Calu3 (cell line): ENCODE results near the gene FARP1. TPM values are rescaled to one million over a fixed set of nuclear protein-coding genes. Genes with fewer than 3 reads are reported as not detected.

Source experiments
- BruUV-seq: library from RNA; stranded (reverse); fragments of 400-500 nt; replicated peaks from 2 replicates; lab custom pipeline; 2021; lab: Mats Ljungman, UMichigan
- CTCF ChIA-PET: fragments of 300-600 bp; sonication (Branson Sonifier 250); formaldehyde crosslinking; loops from one replicate; lab custom pipeline; 2022; ENCODE audit warnings: antibody characterized with exemption; lab: Charles Lee
- DNase-seq: peaks from one replicate; pipeline ENCODE4 v3.0.0; 2022
- H3K27ac Mint-ChIP-seq: one replicate; pipeline ENCODE4 v1.8.0; 2022; ENCODE audit warnings: mixed read lengths; ENCODE audit not compliant: unreplicated experiment
- H3K27me3 Mint-ChIP-seq: one replicate; pipeline ENCODE4 v1.8.0; 2022; ENCODE audit warnings: mixed read lengths; ENCODE audit not compliant: unreplicated experiment
- H3K36me3 Mint-ChIP-seq: one replicate; pipeline ENCODE4 v1.8.0; 2022; ENCODE audit warnings: mild to moderate bottlenecking, moderate library complexity, mixed read lengths; ENCODE audit not compliant: insufficient read depth, unreplicated experiment
- H3K4me1 Mint-ChIP-seq: one replicate; pipeline ENCODE4 v1.8.0; 2022; ENCODE audit warnings: mild to moderate bottlenecking, low read depth, mixed read lengths; ENCODE audit not compliant: unreplicated experiment
- H3K4me3 Mint-ChIP-seq: one replicate; pipeline ENCODE4 v1.8.0; 2022; ENCODE audit warnings: mild to moderate bottlenecking, low read depth, moderate library complexity, mixed read lengths; ENCODE audit not compliant: unreplicated experiment
- H3K9me3 Mint-ChIP-seq: one replicate; pipeline ENCODE4 v1.8.0; 2022; ENCODE audit warnings: low read depth, mixed read lengths; ENCODE audit not compliant: unreplicated experiment
- CTCF ChIP-seq: fragments of 200-600 bp; IDR thresholded peaks from one replicate; pipeline ENCODE4 v1.8.0; 2022; ENCODE audit warnings: antibody characterized with exemption; ENCODE audit not compliant: unreplicated experiment
- intact Hi-C: fragments of 100-400 bp; cut with micrococcal nuclease; formaldehyde crosslinking; loops from one replicate; pipeline ENCODE4 v1.10.0; 2022; ENCODE audit not compliant: unreplicated experiment
- total RNA-seq: library from RNA; stranded (reverse); gene quantifications from 2 replicates; pipeline ENCODE4 v1.2.3, GENCODE V29; 2022

FARP1 gene
- total RNA-seq, 1 experiment from 2014 or later, result 47.0 TPM

- CTCF ChIA-PET, result no interaction called here
- Mint-ChIP-seq H3K9me3 (no peaks in the 10 kb centered on the region), H3K36me3 (peaks cover 22% of the 10 kb centered on the region), H3K27ac (no peak overlapping the region), H3K27me3 (no peaks in the 10 kb centered on the region), H3K4me3 (no peak overlapping the region), H3K4me1 (no peaks in the 10 kb centered on the region)
- no TSS peak for BruUV-seq
- TF ChIP-seq CTCF, result no peak
- DNase-seq, result no peak
- intact Hi-C loops, result no loop called here
Observed at GRCh38 chr13:98443329-98443728, 300.4 kb downstream of the FARP1 start.

- CTCF ChIA-PET, result no interaction called here
- no peak overlapping the region for H3K4me3 Mint-ChIP-seq
- no peak for DNase-seq
- BruUV-seq, result no TSS peak
- H3K27me3 Mint-ChIP-seq, result no peaks in the 10 kb centered on the region
- H3K36me3 Mint-ChIP-seq, result peaks cover 22% of the 10 kb centered on the region
- no peak for TF ChIP-seq CTCF
- intact Hi-C loops, result no loop called here
- H3K4me1 Mint-ChIP-seq, result no peaks in the 10 kb centered on the region
- no peak overlapping the region for H3K27ac Mint-ChIP-seq
- H3K9me3 Mint-ChIP-seq, result no peaks in the 10 kb centered on the region
Observed at GRCh38 chr13:98443800-98444325, 301.0 kb downstream of the FARP1 start.

- H3K9me3 Mint-ChIP-seq, result no peaks in the 10 kb centered on the region
- no peaks in the 10 kb centered on the region for H3K27me3 Mint-ChIP-seq
- peaks cover 22% of the 10 kb centered on the region for H3K36me3 Mint-ChIP-seq
- intact Hi-C loops, result no loop called here
- DNase-seq, result no peak
- no peak for TF ChIP-seq CTCF
- no TSS peak for BruUV-seq
- no peak overlapping the region for H3K27ac Mint-ChIP-seq
- H3K4me3 Mint-ChIP-seq, result no peak overlapping the region
- CTCF ChIA-PET, result no interaction called here
- H3K4me1 Mint-ChIP-seq, result no peaks in the 10 kb centered on the region
Observed at GRCh38 chr13:98444381-98444780, 301.5 kb downstream of the FARP1 start.

GRCh38 chr13:98445340-98446233 lies 302.7 kb downstream of the FARP1 start:
- intact Hi-C loops, result loop anchor here (1.0 to 5.0 kb wide), 2 partner anchors 208 to 227 kb away; no protein-coding TSS in a partner anchor
- CTCF ChIA-PET, result interaction anchor here (0.7 to 1.2 kb wide), 5 partner anchors 39 to 235 kb away, joined by 3 to 4 read pairs (median 3); no protein-coding TSS in a partner anchor
- BruUV-seq, result no TSS peak
- H3K4me3 Mint-ChIP-seq, result no peak overlapping the region
- no peaks in the 10 kb centered on the region for H3K27me3 Mint-ChIP-seq
- no peaks in the 10 kb centered on the region for H3K9me3 Mint-ChIP-seq
- peak; percentile 58 for DNase-seq
- TF ChIP-seq CTCF, result peak; percentile 42
- no peak overlapping the region for H3K27ac Mint-ChIP-seq
- H3K4me1 Mint-ChIP-seq, result no peaks in the 10 kb centered on the region
- H3K36me3 Mint-ChIP-seq, result peaks cover 25% of the 10 kb centered on the region
